Esophagus (tissue), 2 donors: ENCODE data around the gene EEF1G. TPM values are rescaled to one million over a fixed set of nuclear protein-coding genes. Genes with fewer than 3 reads are reported as not detected.

ENCODE experiments used
- H3K27ac ChIP-seq, 2 donors: one replicate each; pipeline ENCODE4 v1.5.1; 2013; ENCODE audit warnings: low read depth in 2 of 2, mild to moderate bottlenecking in 2 of 2, inconsistent platforms in 1 of 2, low read length in 1 of 2, moderate library complexity in 1 of 2
- H3K27me3 ChIP-seq, 2 donors: one replicate each; pipeline ENCODE4 v1.6.1; 2013; ENCODE audit warnings: low read length in 2 of 2, control low read depth in 1 of 2, mild to moderate bottlenecking in 1 of 2; ENCODE audit not compliant: insufficient read depth in 2 of 2, control insufficient read depth in 1 of 2
- H3K36me3 ChIP-seq, 2 donors: one replicate each; pipeline ENCODE4 v1.6.1; 2013; ENCODE audit warnings: low read length in 1 of 2; ENCODE audit not compliant: control insufficient read depth in 2 of 2, insufficient read depth in 2 of 2
- H3K4me1 ChIP-seq, 2 donors: one replicate each; pipeline ENCODE4 v1.6.1; 2013; ENCODE audit warnings: low read length in 1 of 2; ENCODE audit not compliant: control insufficient read depth in 2 of 2, insufficient read depth in 2 of 2
- H3K4me3 ChIP-seq, 2 donors: one replicate each; pipeline ENCODE4 v1.5.1; 2013; ENCODE audit warnings: low read length in 2 of 2, mild to moderate bottlenecking in 2 of 2, low read depth in 1 of 2, moderate library complexity in 1 of 2
- H3K9me3 ChIP-seq, 2 donors: one replicate each; pipeline ENCODE4 v1.6.1; 2013; ENCODE audit warnings: mild to moderate bottlenecking in 2 of 2, low read depth in 1 of 2, low read length in 1 of 2, moderate library complexity in 1 of 2; ENCODE audit not compliant: control insufficient read depth in 2 of 2, insufficient read depth in 1 of 2
- WGBS, 2 donors: extraction: QIAGEN DNeasy Blood & Tissue Kit; methylation state at CpG; one replicate each; pipeline ENCODE4 v1.1.7; 2013; 5-methylcytosine and 5-hydroxymethylcytosine counted together
- polyA plus RNA-seq, 2 donors: library from polyadenylated mRNA; stranded (reverse); fragments of 200-250 nt; gene quantifications; one replicate each; pipeline ENCODE4 v1.2.3, GENCODE V29; 2013
- donor health status: healthy with polysubstance abuse.
- donor health status: Bipolar disorder and iron deficiency.

The EEF1G gene
- polyA plus RNA-seq, 2 donors = 884 to 1,495 TPM

GRCh38 chr11:62612366-62613290 lies 38.9 kb upstream of the EEF1G start, which contains the start of the genes EML3 and ROM1:
Gene EML3, minus strand, starts transcription at chr11:62612775. Its CDS starts 318 bp downstream, at chr11:62612457.
Gene ROM1, plus strand, starts transcription at chr11:62613257. Its CDS starts 25 bp downstream, at chr11:62613282.
- peak within 1 kb of the TSS; percentile 74 to 75 for H3K4me3 ChIP-seq
- peaks cover 7 to 17% of the 10 kb centered on the region in 2 donors for H3K4me1 ChIP-seq
- 1 to 2% methylated on average over 62 to 91 of the region's 91 CpGs for WGBS, 2 donors
- H3K27me3 ChIP-seq = no peaks in the 10 kb centered on the region
- peaks cover 0 to 30% of the 10 kb centered on the region in 2 donors for H3K36me3 ChIP-seq
- peak within 1 kb of the TSS; percentile 88 to 97 for H3K27ac ChIP-seq
- H3K9me3 ChIP-seq = no peaks in the 10 kb centered on the region

GRCh38 chr11:62611705-62612365 lies 38.1 kb upstream of the EEF1G start:
- Histone ChIP-seq H3K9me3 (no peaks in the 10 kb centered on the region), H3K27me3 (no peaks in the 10 kb centered on the region), H3K4me1 (peaks cover 7 to 17% of the 10 kb centered on the region in 2 donors), H3K27ac (peak overlapping the region; percentile 88 to 97), H3K4me3 (peak overlapping the region; percentile 74 to 75), H3K36me3 (peaks cover 0 to 28% of the 10 kb centered on the region in 2 donors)
- 0 to 1% methylated on average over 34 of the region's 34 CpGs for WGBS, 2 donors

- Histone ChIP-seq H3K9me3 (no peaks in the 10 kb centered on the region), H3K27ac (peak overlapping the region; percentile 88 to 97), H3K4me3 (peak overlapping the region; percentile 74 to 75), H3K4me1 (peaks cover 7 to 17% of the 10 kb centered on the region in 2 donors), H3K27me3 (no peaks in the 10 kb centered on the region), H3K36me3 (peaks cover 0 to 25% of the 10 kb centered on the region in 2 donors)
- WGBS, 2 donors = 63 to 64% methylated on average over 28 of the region's 28 CpGs
Measured at GRCh38 chr11:62610814-62611704, 37.4 kb upstream of the EEF1G start.

- peaks cover 3 to 31% of the 10 kb centered on the region in 2 donors for H3K36me3 ChIP-seq
- H3K27ac ChIP-seq = no peak overlapping the region
- 87 to 92% methylated on average over 6 of the region's 6 CpGs for WGBS, 2 donors
- peaks cover 7 to 17% of the 10 kb centered on the region in 2 donors for H3K4me1 ChIP-seq
- no peaks in the 10 kb centered on the region for H3K9me3 ChIP-seq
- no peaks in the 10 kb centered on the region for H3K27me3 ChIP-seq
- H3K4me3 ChIP-seq = no peak overlapping the region
Measured at GRCh38 chr11:62610403-62610802, 36.7 kb upstream of the EEF1G start.

GRCh38 chr11:62608776-62609175 lies 35.1 kb upstream of the EEF1G start:
- Histone ChIP-seq H3K27me3 (no peaks in the 10 kb centered on the region), H3K27ac (peak overlapping the region in 1 of 2 donors; percentile 56), H3K9me3 (no peaks in the 10 kb centered on the region), H3K4me3 (no peak overlapping the region), H3K4me1 (peaks cover 7 to 17% of the 10 kb centered on the region in 2 donors), H3K36me3 (peaks cover 5 to 36% of the 10 kb centered on the region in 2 donors)
- 93 to 94% methylated on average over 12 of the region's 12 CpGs for WGBS, 2 donors

- Histone ChIP-seq H3K9me3 (no peaks in the 10 kb centered on the region), H3K4me3 (no peak overlapping the region), H3K4me1 (peaks cover 7 to 11% of the 10 kb centered on the region in 2 donors), H3K36me3 (peaks cover 5 to 36% of the 10 kb centered on the region in 2 donors), H3K27ac (peak overlapping the region in 1 of 2 donors; percentile 76), H3K27me3 (no peaks in the 10 kb centered on the region)
- 68 to 73% methylated on average over 4 of the region's 4 CpGs for WGBS, 2 donors
Measured at GRCh38 chr11:62607714-62608113, 34.0 kb upstream of the EEF1G start.

GRCh38 chr11:62605902-62606301 lies 32.2 kb upstream of the EEF1G start:
- peaks cover 5 to 36% of the 10 kb centered on the region in 2 donors for H3K36me3 ChIP-seq

GRCh38 chr11:62605467-62605866 lies 31.8 kb upstream of the EEF1G start:
- no peaks in the 10 kb centered on the region for H3K27me3 ChIP-seq
- peaks cover 5 to 35% of the 10 kb centered on the region in 2 donors for H3K36me3 ChIP-seq
- 82 to 91% methylated on average over 6 of the region's 6 CpGs for WGBS, 2 donors
- H3K4me3 ChIP-seq = no peak overlapping the region
- peaks cover 2 to 3% of the 10 kb centered on the region in 2 donors for H3K4me1 ChIP-seq
- no peaks in the 10 kb centered on the region for H3K9me3 ChIP-seq
- H3K27ac ChIP-seq = no peak overlapping the region

More at GRCh38 chr11:62605902-62606301, 32.2 kb upstream of the EEF1G start:
- Histone ChIP-seq H3K9me3 (no peaks in the 10 kb centered on the region), H3K4me1 (peaks cover 4 to 5% of the 10 kb centered on the region in 2 donors), H3K4me3 (no peak overlapping the region), H3K27me3 (no peaks in the 10 kb centered on the region), H3K27ac (peak overlapping the region in 1 of 2 donors; percentile 34)
- 96 to 97% methylated on average over 15 of the region's 15 CpGs for WGBS, 2 donors
